ENCODE measurements around the gene SPINK4.

GRCh38 chr9:33249983-33250382, 10.0 kb downstream of the SPINK4 start:
- TF ChIP-seq CTCF (IDR thresholded peaks at IDR 0.05) (no peak), EZH2 (IDR thresholded peaks at IDR 0.05) (no peak)
